Measurements from ENCODE around the gene C2orf69. TPM values are rescaled to one million over a fixed set of nuclear protein-coding genes. Genes with fewer than 3 reads are reported as not detected.

Gene C2orf69
- total and polyA plus RNA-seq, 2 of the 8 experiments (the other 6 are each of a cell fraction or from before 2014, with no cell fraction given) = 3.9 to 32.0 TPM

GRCh38 chr2:199862788-199863187 lies 48.3 kb upstream of the C2orf69 start:
- ChIA-PET CTCF (ENCODE audit: partially characterized antibody) (interaction anchor here (0.6 to 4.5 kb wide), 12 partner anchors 10 to 180 kb away, joined by 3 to 28 read pairs (median 4); no protein-coding TSS in a partner anchor), POLR2A (ENCODE audit: partially characterized antibody) (no interaction called here)
- H4K5ac ChIP-seq (ENCODE audit: insufficient read length, low read depth, low read length) = no peak overlapping the region
- no peak overlapping the region for H3K4ac ChIP-seq (replicated peaks; ENCODE audit: insufficient read length, low read depth, low read length)
- H2BK120ac ChIP-seq (replicated peaks; ENCODE audit: low read depth, low read length) = no peak overlapping the region
- FAIRE-seq (no peak), DNase-seq (ENCODE audit: low read depth in 1 of 2, low spot score in 2 of 2) (no peak)
- H3K23me2 ChIP-seq (ENCODE audit: low read depth, low read length) = no peaks in the 10 kb centered on the region
- no peaks in the 10 kb centered on the region for H3K9me3 ChIP-seq (ENCODE audit: insufficient read depth in 2 of 2, low read depth in 1 of 2, low read length in 1 of 2)
- WGBS, 2 experiments (ENCODE audit: extremely low coverage in 1 of 2, insufficient coverage in 1 of 2, insufficient read length in 1 of 2, insufficient replicate concordance in 2 of 2, low coverage in 1 of 2, low lambda C conversion rate in 2 of 2, missing lambda C conversion rate in 1 of 2) = 87% methylated on average over 3 of the region's 3 CpGs; no CpG with 5 or more reads in 1 of the 2 experiments
- TF ChIP-seq SAP30 (IDR thresholded peaks at IDR 0.05; ENCODE audit: insufficient read depth, insufficient replicate concordance, low read length) = no peak
- no peak overlapping the region for H2BK12ac ChIP-seq (ENCODE audit: low read depth, low read length)
- H3K4me3 ChIP-seq (ENCODE audit: extremely low read depth in 1 of 4, insufficient read depth in 2 of 4, low read depth in 3 of 4, low read length in 4 of 4) = no peak overlapping the region
- no peaks in the 10 kb centered on the region for H3K79me2 ChIP-seq (ENCODE audit: control insufficient read depth in 1 of 2, insufficient read depth in 2 of 2, low read length in 2 of 2)
- no peak overlapping the region for H3K9ac ChIP-seq (replicated peaks in 1 of 4; ENCODE audit: extremely low read depth in 1 of 4, low read depth in 3 of 4, low read length in 3 of 4)
- no peak overlapping the region for H2AFZ ChIP-seq (ENCODE audit: low read length)
- no peaks in the 10 kb centered on the region for H3K36me3 ChIP-seq (ENCODE audit: control insufficient read depth in 2 of 4, insufficient read depth in 4 of 4, low read length in 3 of 4)
- no peak overlapping the region for H2AK5ac ChIP-seq (ENCODE audit: low read depth, low read length)
- no peak overlapping the region for H4K8ac ChIP-seq (ENCODE audit: extremely low read depth, insufficient read depth, low read length)
- no peak overlapping the region for H3K18ac ChIP-seq (ENCODE audit: extremely low read depth, low read length)
- H4K20me1 ChIP-seq (replicated peaks in 1 of 2; ENCODE audit: control insufficient read depth in 1 of 2, insufficient read depth in 2 of 2, low read length in 2 of 2) = no peaks in the 10 kb centered on the region
- no peak overlapping the region for H3K23ac ChIP-seq (ENCODE audit: insufficient read length)
- H2BK15ac ChIP-seq (ENCODE audit: low read length) = no peak overlapping the region
- peaks cover 0 to 4% (median 0%) of the 10 kb centered on the region in 4 experiments; a peak in 1 of 7 replicates for H3K4me1 ChIP-seq (replicated peaks in 1 of 4; ENCODE audit: control insufficient read depth in 3 of 4, insufficient read depth in 4 of 4, low read length in 3 of 4)
- H3K27me3 ChIP-seq (replicated peaks in 1 of 4; ENCODE audit: control insufficient read depth in 3 of 4, extremely low read depth in 1 of 4, insufficient read depth in 3 of 4, low read length in 3 of 4) = no peaks in the 10 kb centered on the region
- no peaks in the 10 kb centered on the region for H3K79me1 ChIP-seq (ENCODE audit: low read depth, low read length)
- H3K4me2 ChIP-seq (ENCODE audit: insufficient read depth in 1 of 2, low read depth in 2 of 2, low read length in 2 of 2) = no peak overlapping the region
- H2BK5ac ChIP-seq (ENCODE audit: low read depth, low read length) = no peak overlapping the region
- H3K27ac ChIP-seq (ENCODE audit: low read depth, low read length) = no peak overlapping the region
- H2BK20ac ChIP-seq (ENCODE audit: low read length) = no peak overlapping the region
- no peak overlapping the region for H3K14ac ChIP-seq (ENCODE audit: insufficient read length)
- no peak overlapping the region for H4K91ac ChIP-seq (replicated peaks; ENCODE audit: insufficient read length, low read length)
- no peak overlapping the region for H3K56ac ChIP-seq (replicated peaks; ENCODE audit: insufficient read length, low read depth, low read length)

Measured in H1 (cell line).